Activated CD4-positive, CD25-positive, alpha-beta regulatory T cell treated with anti-CD3 and anti-CD28 coated beads, Interleukin-2, amount 50 U/mL, for 16 hours (primary cell): ENCODE results near the gene APOL6.
"Not testable (repeated sequence)": the region's sequence is repeated elsewhere in the genome, so short reads cannot be mapped to it uniquely, and the experiment has no call there.

Experiments
- DNase-seq: peaks from one replicate; pipeline ENCODE4 v3.0.0-alpha.2; 2020; ENCODE audit warnings: low read depth, low spot score

Gene APOL6

DNA sequence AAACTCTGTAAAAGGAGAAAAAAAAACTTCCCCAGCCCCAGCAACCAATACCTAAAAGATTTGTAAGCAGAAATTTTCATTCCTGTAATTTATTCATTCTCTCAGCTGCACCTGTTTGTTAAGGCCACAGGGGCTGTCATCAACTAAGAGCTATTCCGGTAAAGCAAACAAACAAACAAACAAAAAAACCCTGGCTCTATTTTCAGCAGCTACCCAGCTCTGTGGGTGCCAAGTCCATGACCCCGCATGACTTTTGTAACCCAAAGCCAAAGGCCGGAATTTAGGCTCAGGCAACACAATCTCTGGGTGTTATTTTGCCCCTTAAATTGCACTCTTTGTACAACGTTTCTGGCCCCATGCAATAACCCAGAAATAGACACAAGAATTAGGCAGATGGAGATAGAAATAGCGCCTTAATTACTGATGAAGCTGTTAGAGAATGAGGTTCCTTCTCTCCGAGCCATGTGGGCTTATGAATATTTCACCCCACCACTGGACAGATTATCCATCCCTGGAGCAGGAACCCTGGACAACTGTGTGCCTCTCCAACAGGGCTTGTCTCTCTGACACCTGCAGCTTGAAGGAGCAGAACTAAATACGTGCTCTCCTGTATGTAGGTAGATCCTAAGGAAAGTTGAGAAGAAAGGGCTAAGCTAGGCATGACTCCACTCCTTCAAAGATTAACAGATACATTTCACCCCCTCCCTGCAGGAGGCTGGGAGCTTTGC, 29.4 kb downstream of the APOL6 start:
- DNase-seq: no peak

- no peak for DNase-seq
These were observed 30.6 kb downstream of the APOL6 start for GRCh38 chr22:35678836-35679235.

DNA sequence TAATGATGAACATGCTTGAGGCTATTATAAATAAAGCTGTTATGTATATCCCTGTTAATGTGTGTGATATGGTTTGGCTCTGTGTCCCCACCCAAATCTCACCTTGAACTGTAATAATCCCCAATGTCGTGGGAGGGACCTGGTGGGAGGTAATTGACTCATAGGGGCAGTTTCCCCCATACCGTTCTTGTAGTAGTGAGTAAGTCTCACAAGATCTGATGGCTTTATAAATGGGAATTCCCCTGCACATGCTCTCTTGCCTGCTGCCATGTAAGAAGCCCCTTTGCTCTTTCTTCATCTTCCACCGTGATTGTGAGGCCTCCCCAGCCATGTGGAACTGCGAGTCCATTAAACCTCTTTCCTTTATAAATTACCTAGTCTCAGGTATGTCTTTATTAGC, 31.2 kb downstream of the APOL6 start:
- DNase-seq: peak; percentile 36

- no peak for DNase-seq
These were observed 33.3 kb downstream of the APOL6 start for GRCh38 chr22:35681454-35682052.

- no peak for DNase-seq
These were observed 35.3 kb downstream of the APOL6 start for GRCh38 chr22:35683560-35683959.

- DNase-seq: no peak
These were observed 36.0 kb downstream of the APOL6 start for GRCh38 chr22:35684270-35684700.

DNA sequence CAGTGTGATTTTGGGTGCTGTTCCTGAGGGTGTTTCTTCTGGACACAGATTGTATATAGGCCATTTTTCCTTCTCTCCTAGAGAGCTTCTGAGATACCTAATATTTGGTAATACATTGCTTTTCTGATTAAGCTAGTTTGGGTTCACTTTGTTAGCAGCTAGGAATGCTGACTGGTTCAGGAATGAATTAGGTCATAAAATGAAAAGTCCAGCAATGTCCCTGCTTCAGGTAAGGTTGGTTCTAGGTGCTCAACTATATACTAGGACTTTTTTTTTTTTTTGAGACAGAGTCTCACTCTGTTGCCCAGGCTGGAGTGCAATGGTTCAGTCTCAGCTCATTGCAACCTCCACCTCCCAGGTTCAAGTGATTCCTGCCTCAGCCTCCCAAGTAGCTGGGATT, 36.5 kb downstream of the APOL6 start:
- no peak for DNase-seq

DNA sequence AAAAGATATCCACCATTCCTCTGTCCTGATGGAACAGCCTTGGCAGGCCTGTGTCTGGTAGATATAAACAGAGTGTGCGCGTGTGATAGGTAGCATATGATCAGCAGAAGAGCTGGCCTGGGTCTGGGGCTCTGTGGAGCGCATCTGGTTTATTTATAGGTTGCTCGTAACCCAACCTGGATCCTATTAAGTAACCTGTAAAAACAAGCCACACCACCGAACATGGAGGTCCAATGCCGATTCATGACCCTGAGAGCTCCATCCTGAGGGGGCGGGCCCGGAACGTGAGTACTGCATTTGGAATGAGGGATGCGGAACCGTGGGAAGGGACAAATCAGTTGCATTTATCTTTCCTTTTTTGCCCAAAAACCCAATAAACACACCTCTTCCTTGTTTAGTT, 37.5 kb downstream of the APOL6 start:
- DNase-seq: no peak

DNA sequence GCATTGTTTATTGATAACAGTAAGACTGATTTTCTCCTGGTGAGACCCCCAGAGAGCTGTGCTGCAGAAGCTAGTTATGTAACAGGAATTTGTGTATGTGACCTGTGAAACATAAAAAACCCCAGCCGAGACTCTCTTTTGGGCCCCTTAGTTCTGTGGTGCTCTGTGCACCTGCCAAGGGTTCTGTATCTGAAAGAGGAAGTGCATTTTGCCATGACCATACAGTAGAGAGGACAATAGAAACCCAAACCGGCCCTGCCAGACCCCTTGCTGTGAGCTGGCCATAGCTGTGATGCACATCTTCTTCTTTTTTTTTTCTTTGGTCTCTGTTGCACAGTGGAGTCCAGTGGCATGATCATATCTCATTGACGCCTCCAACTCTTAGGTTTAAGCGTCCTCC, 38.1 kb downstream of the APOL6 start:
- no peak for DNase-seq

DNA sequence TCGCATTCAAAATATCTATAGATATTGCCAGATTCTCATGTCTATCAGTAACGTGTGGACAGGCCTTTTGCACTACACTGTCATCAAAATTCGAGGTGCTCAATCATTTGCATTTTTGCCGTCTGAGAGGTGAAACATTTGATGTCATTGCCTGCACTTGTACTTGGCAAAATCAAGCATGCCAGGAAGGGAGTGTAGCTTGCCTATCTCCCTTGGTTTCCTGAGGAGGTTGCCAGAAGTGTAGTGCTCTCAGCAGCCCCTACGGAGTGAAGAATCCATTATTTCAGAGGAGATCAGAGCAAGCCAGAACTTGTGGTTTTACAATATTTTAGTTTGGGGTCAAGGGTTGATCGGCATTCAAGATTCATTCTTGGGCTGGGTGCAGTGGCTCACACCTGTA, 39.2 kb downstream of the APOL6 start:
- no peak for DNase-seq

DNA sequence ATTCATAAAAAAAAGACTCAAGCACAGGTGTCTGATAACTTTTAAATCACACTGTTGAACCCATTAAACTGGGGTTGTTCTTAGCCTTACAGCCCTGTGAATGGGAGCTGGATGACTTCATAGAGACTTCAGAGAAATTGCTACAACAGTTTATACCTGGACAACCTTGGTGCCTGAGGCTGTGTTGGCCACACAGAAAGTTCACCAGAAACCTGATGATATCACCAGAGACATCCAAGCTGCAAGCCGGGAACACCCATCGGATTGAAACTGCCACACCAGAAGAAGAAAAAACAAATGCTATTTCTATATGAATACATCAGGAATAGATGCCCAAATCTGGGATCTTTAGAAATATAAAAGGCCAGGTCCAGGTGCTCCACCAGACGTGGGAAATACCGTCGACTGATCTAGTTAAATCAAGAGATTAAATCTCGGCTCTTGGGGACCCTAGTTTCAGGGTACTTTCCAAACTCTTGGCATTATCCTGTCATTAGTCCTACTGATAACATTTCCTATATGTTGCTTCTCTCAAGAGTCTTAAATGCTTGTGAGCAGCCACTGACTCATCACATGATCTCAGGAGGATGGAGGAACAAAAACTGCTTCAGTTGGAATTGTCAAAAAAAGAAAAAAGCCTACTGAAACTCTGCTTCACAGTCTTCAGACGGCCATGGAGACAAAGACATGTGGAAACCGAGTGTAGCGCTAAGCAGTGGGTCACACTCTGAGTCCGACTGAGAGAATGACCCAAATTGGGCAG, 40.8 kb downstream of the APOL6 start:
- no peak for DNase-seq

GRCh38 chr22:35690001-35690400, 41.8 kb downstream of the APOL6 start:
- DNase-seq: no peak

- no peak for DNase-seq
These were observed 47.0 kb downstream of the APOL6 start for GRCh38 chr22:35695202-35695601.

GRCh38 chr22:35697142-35697541, 48.9 kb downstream of the APOL6 start:
- DNase-seq: no peak

DNA sequence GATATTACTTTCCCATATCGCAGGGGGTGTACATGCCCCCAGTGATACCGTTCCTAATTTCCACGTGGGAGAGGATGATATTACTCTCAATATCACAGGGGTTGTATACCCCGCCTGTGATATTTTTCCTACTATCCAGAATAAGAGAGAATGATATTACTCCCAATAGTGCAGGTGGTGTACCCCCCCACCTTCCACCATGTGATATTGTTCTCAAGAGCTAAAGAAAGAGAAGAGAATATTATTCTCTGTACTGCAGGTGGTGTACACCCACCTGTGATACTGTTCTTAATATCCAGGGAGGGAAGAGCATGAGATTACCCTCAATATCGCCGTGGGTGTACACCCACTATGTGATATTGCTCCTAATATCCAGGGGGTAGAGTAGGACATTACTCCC, 51.6 kb downstream of the APOL6 start:
- DNase-seq: not testable (repeated sequence)

DNA sequence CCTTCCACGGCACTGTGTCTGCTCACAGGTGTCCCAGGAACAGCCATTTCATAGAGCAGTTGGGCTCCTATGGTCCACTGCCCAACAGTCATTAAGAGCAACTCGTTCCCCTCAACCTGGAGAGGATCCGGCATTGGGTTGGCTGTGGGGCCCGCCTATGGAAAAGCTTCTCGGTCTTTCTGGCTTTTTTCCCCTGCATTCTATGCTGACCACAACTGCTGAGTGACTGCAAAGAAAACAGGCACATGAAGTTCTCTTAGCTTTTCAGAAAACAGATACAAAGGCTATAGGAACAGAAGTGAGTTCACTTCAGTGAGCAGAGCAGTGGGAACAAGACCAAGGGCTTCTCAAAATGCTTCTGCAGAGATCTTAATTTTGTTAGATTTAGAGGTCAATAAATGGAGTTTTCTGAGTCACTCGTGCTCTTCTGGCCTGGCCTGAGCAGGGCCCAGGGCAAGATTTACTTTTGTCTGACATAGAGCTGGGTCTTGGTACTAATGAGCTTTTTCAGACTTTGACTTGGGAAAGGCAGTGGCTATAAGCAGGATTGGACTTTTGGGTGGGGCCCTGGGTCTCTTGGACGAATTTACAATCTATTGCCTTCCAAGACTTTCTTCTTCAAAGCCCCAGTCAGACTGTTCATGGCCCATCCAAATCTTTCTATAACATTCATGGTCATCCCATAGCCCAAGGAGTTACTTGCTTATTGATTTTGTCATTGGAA, 55.8 kb downstream of the APOL6 start:
- DNase-seq: no peak

DNA sequence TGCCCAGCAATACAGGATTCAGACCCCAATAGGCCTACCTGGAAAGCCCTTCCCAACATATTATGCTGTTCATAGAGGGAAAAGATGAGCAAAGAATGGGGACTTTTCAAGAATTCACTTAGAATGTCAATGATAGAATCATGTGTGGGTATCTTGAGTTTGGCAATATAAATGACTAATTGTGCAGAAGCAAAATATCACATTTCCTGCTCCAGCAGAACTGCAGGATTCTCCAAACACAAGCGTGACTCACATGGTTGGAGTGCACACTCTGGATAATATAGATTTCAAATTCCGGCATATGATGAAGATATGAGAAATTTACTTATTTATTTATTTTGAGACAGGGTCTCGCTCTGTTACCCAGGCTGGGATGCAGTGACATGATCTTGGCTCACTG, 56.9 kb downstream of the APOL6 start:
- no peak for DNase-seq

- no peak for DNase-seq
These were observed 60.2 kb downstream of the APOL6 start for GRCh38 chr22:35708453-35708852.

- no peak for DNase-seq
These were observed 60.7 kb downstream of the APOL6 start for GRCh38 chr22:35708917-35709316.

- DNase-seq: no peak
These were observed 63.1 kb downstream of the APOL6 start for GRCh38 chr22:35711336-35711735.

GRCh38 chr22:35712672-35713071, 64.4 kb downstream of the APOL6 start:
- DNase-seq: no peak

- no peak for DNase-seq
These were observed 69.3 kb downstream of the APOL6 start, which contains the start of gene APOL5 for GRCh38 chr22:35717572-35717971. TSS of gene APOL5 (plus strand) at chr22:35717872. CDS start at chr22:35717872, 0 bp downstream.
